Measurements from ENCODE around the gene ADGRL4. TPM values are rescaled to one million over a fixed set of nuclear protein-coding genes. Genes with fewer than 3 reads are reported as not detected.

Gene ADGRL4
- total and polyA plus RNA-seq, 8 donors, result 0.87 to 25.9 (median 6.7) TPM

- Histone ChIP-seq H3K4me3 (no peak overlapping the region), H3K27me3 (no peaks in the 10 kb centered on the region), H3K9me3 (peaks cover 0 to 4% (median 0%) of the 10 kb centered on the region in 4 donors), H3K36me3 (no peaks in the 10 kb centered on the region), H3K4me1 (no peaks in the 10 kb centered on the region), H3K27ac (no peak overlapping the region)
- no peak for DNase-seq
- 17 to 46% (median 27%) methylated on average over 2 of the region's 2 CpGs for WGBS, 5 donors
- TF ChIP-seq EP300 (IDR thresholded peaks at IDR 0.05) (no peak), POLR2AphosphoS5 (IDR thresholded peaks at IDR 0.05) (no peak), POLR2A (IDR thresholded peaks at IDR 0.05) (no peak)
- TF ChIP-seq, protein P1, sequence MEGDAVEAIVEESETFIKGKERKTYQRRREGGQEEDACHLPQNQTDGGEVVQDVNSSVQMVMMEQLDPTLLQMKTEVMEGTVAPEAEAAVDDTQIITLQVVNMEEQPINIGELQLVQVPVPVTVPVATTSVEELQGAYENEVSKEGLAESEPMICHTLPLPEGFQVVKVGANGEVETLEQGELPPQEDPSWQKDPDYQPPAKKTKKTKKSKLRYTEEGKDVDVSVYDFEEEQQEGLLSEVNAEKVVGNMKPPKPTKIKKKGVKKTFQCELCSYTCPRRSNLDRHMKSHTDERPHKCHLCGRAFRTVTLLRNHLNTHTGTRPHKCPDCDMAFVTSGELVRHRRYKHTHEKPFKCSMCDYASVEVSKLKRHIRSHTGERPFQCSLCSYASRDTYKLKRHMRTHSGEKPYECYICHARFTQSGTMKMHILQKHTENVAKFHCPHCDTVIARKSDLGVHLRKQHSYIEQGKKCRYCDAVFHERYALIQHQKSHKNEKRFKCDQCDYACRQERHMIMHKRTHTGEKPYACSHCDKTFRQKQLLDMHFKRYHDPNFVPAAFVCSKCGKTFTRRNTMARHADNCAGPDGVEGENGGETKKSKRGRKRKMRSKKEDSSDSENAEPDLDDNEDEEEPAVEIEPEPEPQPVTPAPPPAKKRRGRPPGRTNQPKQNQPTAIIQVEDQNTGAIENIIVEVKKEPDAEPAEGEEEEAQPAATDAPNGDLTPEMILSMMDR (IDR thresholded peaks at IDR 0.05), result no peak
- intact Hi-C loops (cut with DNase I; ENCODE audit: low total_unique reads), result no loop called here
These were observed 150.4 kb downstream of the ADGRL4 start for GRCh38 chr1:78856096-78856495.

- no peaks in the 10 kb centered on the region for H3K36me3 ChIP-seq
- no peaks in the 10 kb centered on the region for H3K27me3 ChIP-seq
- no peak overlapping the region for H3K27ac ChIP-seq
- intact Hi-C loops (cut with DNase I; ENCODE audit: low total_unique reads), result no loop called here
- H3K4me3 ChIP-seq, result no peak overlapping the region
- no peak for DNase-seq
- peaks cover 0 to 4% (median 0%) of the 10 kb centered on the region in 4 donors for H3K9me3 ChIP-seq
- TF ChIP-seq POLR2AphosphoS5 (IDR thresholded peaks at IDR 0.05), result no peak
- TF ChIP-seq, protein P1 (IDR thresholded peaks at IDR 0.05), result no peak
- no peak for TF ChIP-seq EP300 (IDR thresholded peaks at IDR 0.05)
- TF ChIP-seq POLR2A (IDR thresholded peaks at IDR 0.05), result no peak
- H3K4me1 ChIP-seq, result no peaks in the 10 kb centered on the region
These were observed 151.3 kb downstream of the ADGRL4 start for GRCh38 chr1:78855258-78855657.

DNA sequence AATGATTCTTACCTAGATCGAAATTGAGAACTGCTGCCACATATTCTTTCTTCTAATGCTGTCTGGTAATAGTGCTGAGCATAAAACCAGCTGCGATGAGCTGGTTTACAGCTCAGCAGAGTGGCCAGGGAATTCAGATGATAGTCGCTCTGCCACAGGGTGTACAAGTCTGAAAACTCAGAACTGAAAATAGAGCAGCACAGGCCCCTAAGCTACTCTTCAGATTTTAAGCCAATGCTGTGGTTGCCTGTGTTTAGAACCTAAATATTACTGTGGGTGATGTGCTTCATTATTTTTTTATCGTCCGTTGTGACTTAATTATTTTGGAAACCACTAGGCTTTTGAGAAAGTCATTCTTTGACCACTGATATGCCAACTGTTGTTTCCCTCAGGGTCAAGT is 152.0 kb downstream of the ADGRL4 start:
- intact Hi-C loops (cut with DNase I; ENCODE audit: low total_unique reads), result no loop called here
- H3K27me3 ChIP-seq, result no peaks in the 10 kb centered on the region
- H3K9me3 ChIP-seq, result peaks cover 0 to 4% (median 0%) of the 10 kb centered on the region in 4 donors
- no peak for TF ChIP-seq EP300 (IDR thresholded peaks at IDR 0.05)
- 75 to 90% (median 87%) methylated on average over 5 of the region's 5 CpGs for WGBS, 5 donors
- H3K36me3 ChIP-seq, result no peaks in the 10 kb centered on the region
- H3K4me3 ChIP-seq, result no peak overlapping the region
- H3K27ac ChIP-seq, result no peak overlapping the region
- H3K4me1 ChIP-seq, result no peaks in the 10 kb centered on the region
- DNase-seq, result no peak

GRCh38 chr1:78843546-78843945 is 163.0 kb downstream of the ADGRL4 start:
- Histone ChIP-seq H3K27me3 (no peaks in the 10 kb centered on the region), H3K9me3 (no peaks in the 10 kb centered on the region), H3K27ac (no peak overlapping the region), H3K36me3 (no peaks in the 10 kb centered on the region), H3K4me3 (no peak overlapping the region), H3K4me1 (peaks cover 10 to 31% (median 22%) of the 10 kb centered on the region in 4 donors)
- TF ChIP-seq POLR2AphosphoS5 (IDR thresholded peaks at IDR 0.05) (no peak), POLR2A (IDR thresholded peaks at IDR 0.05) (no peak), EP300 (IDR thresholded peaks at IDR 0.05) (no peak)
- TF ChIP-seq, protein P1 (IDR thresholded peaks at IDR 0.05), result no peak
- 60 to 81% (median 80%) methylated on average over 4 of the region's 4 CpGs for WGBS, 5 donors
- no peak for DNase-seq
- intact Hi-C loops (cut with DNase I; ENCODE audit: low total_unique reads), result no loop called here

GRCh38 chr1:78843111-78843510 is 163.4 kb downstream of the ADGRL4 start:
- WGBS, 5 donors, result 12 to 32% (median 20%) methylated on average over 1 of the region's 1 CpG
- DNase-seq, result peak in 1 of 2 donors; percentile 39
- intact Hi-C loops (cut with DNase I; ENCODE audit: low total_unique reads), result no loop called here
- Histone ChIP-seq H3K27me3 (no peaks in the 10 kb centered on the region), H3K4me3 (no peak overlapping the region), H3K36me3 (no peaks in the 10 kb centered on the region), H3K27ac (no peak overlapping the region), H3K9me3 (no peaks in the 10 kb centered on the region), H3K4me1 (peaks cover 10 to 31% (median 22%) of the 10 kb centered on the region in 4 donors)
- TF ChIP-seq, protein P1 (IDR thresholded peaks at IDR 0.05), result no peak
- TF ChIP-seq POLR2AphosphoS5 (IDR thresholded peaks at IDR 0.05) (no peak), POLR2A (IDR thresholded peaks at IDR 0.05) (no peak), EP300 (IDR thresholded peaks at IDR 0.05) (no peak)
